Peyer's patch (tissue), 4 donors: ENCODE results near the gene IRX5.

ENCODE experiments used
- CTCF ChIP-seq, 6 experiments: fragments of 450-650 bp in 4 of 6; fragments of 200-600 bp in 2 of 6; sonication (generic) in 1 of 6; IDR thresholded peaks; one replicate each; pipeline ENCODE4 v1.5.1; 2017 to 2019; ENCODE audit warnings: antibody characterized with exemption in 6 of 6, mild to moderate bottlenecking in 3 of 6, moderate library complexity in 1 of 6
- POLR2A ChIP-seq, 2 donors: fragments of 450-650 bp; IDR thresholded peaks; one replicate each; pipeline ENCODE4 v1.5.1; 2017; ENCODE audit warnings: antibody characterized with exemption in 2 of 2, mild to moderate bottlenecking in 2 of 2, moderate library complexity in 2 of 2

DNA sequence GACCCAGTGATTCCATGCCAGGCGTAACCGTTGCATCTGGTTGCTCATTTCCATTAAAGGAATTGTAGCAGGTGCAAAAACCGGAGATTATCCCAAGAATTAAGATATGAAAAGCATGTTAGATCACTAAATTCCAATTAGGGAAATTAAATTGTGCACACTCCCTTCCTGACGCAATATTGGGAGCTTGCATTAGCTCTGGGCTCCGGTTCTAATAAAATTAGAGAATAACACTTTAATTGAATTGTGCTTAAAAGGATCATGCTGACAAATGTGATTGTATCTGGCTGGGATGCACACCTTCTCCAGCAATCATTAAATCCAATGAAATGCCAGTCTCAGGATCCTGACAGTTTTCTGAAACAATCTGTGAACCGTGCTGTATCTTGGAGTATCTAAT lies 38.1 kb downstream of the IRX5 start:
- no peak for TF ChIP-seq CTCF (IDR thresholded peaks at IDR 0.05)
- no peak for TF ChIP-seq POLR2A (IDR thresholded peaks at IDR 0.05)
